Esophagus muscularis mucosa (tissue), 4 donors: ENCODE measurements around the gene FMN2. TPM values are rescaled to one million over a fixed set of nuclear protein-coding genes. Genes with fewer than 3 reads are reported as not detected.

Source experiments
- DNase-seq: peaks from one replicate; pipeline ENCODE4 v3.0.0-alpha.2; 2017; ENCODE audit errors: extremely low spot score
- H3K27ac ChIP-seq, 4 donors: fragments of 200-600 bp; sonication (generic); replicated peaks in 1 of 4; 1 replicate in 3 of 4; 2 replicates in 1 of 4; pipeline ENCODE4 v1.5.1; 2016 to 2019; ENCODE audit warnings: mild to moderate bottlenecking in 1 of 4
- H3K27me3 ChIP-seq, 4 donors: fragments of 200-600 bp; sonication (generic); one replicate each; pipeline versions ENCODE4 v1.5.1 to v1.6.0; 2016 to 2019
- H3K36me3 ChIP-seq, 4 donors: fragments of 200-600 bp; sonication (generic); one replicate each; pipeline ENCODE4 v1.5.1; 2016 to 2019
- H3K4me1 ChIP-seq, 4 donors: fragments of 200-600 bp; sonication (generic); one replicate each; pipeline ENCODE4 v1.5.1; 2016 to 2019
- H3K4me3 ChIP-seq, 4 donors: fragments of 200-600 bp; sonication (generic); 1 replicate in 2 of 4; 2 replicates in 2 of 4; pipeline ENCODE4 v1.5.1; 2016 to 2019; ENCODE audit warnings: mild to moderate bottlenecking in 4 of 4, moderate library complexity in 1 of 4
- H3K9me3 ChIP-seq, 4 donors: fragments of 200-600 bp; sonication (generic); 1 replicate in 3 of 4; 2 replicates in 1 of 4; pipeline ENCODE4 v1.5.1; 2016 to 2019
- CTCF ChIP-seq, 3 experiments: fragments of 200-600 bp in 2 of 3; fragments of 450-650 bp in 1 of 3; sonication (generic) in 2 of 3; IDR thresholded peaks; one replicate each; pipeline ENCODE4 v1.5.1; 2017 to 2019; ENCODE audit warnings: antibody characterized with exemption in 3 of 3, mild to moderate bottlenecking in 2 of 3, moderate library complexity in 1 of 3
- EP300 ChIP-seq: sonication (generic); formaldehyde crosslinking; IDR thresholded peaks from one replicate; pipeline ENCODE4 v1.6.1; 2017; ENCODE audit warnings: antibody characterized with exemption
- POLR2A ChIP-seq: fragments of 450-650 bp; IDR thresholded peaks from one replicate; pipeline ENCODE4 v1.6.1; 2017; ENCODE audit warnings: antibody characterized with exemption, moderate library complexity, mild to moderate bottlenecking, low read depth
- POLR2AphosphoS5 ChIP-seq, 2 donors: sonication (generic); formaldehyde crosslinking; IDR thresholded peaks; one replicate each; pipeline ENCODE4 v1.6.1; 2017; ENCODE audit warnings: antibody characterized with exemption in 2 of 2
- WGBS: methylation state at CpG from one replicate; pipeline ENCODE4 v1.1.5; 2018; 5-methylcytosine and 5-hydroxymethylcytosine counted together
- intact Hi-C: fragments of 100-400 bp; cut with DNase I; formaldehyde crosslinking; loops from one replicate; pipeline ENCODE4 v1.15.1; 2023
- total RNA-seq, 4 donors: library from RNA; depleted of rRNA; stranded (reverse); fragments of >200 nt; gene quantifications; one replicate each; pipeline versions ENCODE4 v1.1.0 to v1.2.1, GENCODE V29; 2016

Gene FMN2
- total RNA-seq, 4 donors from 2014 or later, result 0.32 to 2.5 (median 1.4) TPM

DNA sequence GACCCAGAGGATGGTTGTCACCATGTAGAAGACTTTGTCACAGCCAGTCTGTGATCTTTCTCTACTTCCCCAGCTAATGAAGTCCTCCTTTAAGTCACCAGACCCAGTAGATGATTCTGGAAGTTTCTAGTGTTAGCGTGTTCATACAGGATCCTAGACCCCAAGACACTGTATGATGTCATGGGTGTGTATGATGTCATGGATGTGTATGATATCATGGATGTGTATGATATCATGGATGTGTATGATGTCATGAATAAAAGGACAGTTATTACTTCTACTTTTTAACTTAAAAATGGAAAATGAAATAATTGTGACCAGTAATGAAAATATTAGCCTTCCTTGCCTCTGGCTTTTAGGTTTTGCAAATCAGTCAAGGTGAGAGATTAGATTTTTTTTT, 260.0 kb downstream of the FMN2 start:
- Histone ChIP-seq H3K4me1 (peaks cover 0 to 9% (median 0%) of the 10 kb centered on the region in 4 donors), H3K9me3 (no peaks in the 10 kb centered on the region), H3K4me3 (no peak overlapping the region), H3K27ac (no peak overlapping the region), H3K27me3 (no peaks in the 10 kb centered on the region), H3K36me3 (no peaks in the 10 kb centered on the region)
- no peak for DNase-seq
- intact Hi-C loops, result no loop called here
- 94% methylated on average over 1 of the region's 1 CpG for WGBS
- TF ChIP-seq CTCF (IDR thresholded peaks at IDR 0.05), result no peak
- no peak for TF ChIP-seq POLR2AphosphoS5 (IDR thresholded peaks at IDR 0.05)
- no peak for TF ChIP-seq EP300
- no peak for TF ChIP-seq POLR2A

GRCh38 chr1:240352769-240353168, 261.1 kb downstream of the FMN2 start:
- H3K4me3 ChIP-seq, result no peak overlapping the region
- no peaks in the 10 kb centered on the region for H3K27me3 ChIP-seq
- WGBS, result 66% methylated on average over 5 of the region's 5 CpGs
- TF ChIP-seq EP300 (no peak), CTCF (IDR thresholded peaks at IDR 0.05) (no peak), POLR2AphosphoS5 (IDR thresholded peaks at IDR 0.05) (no peak), POLR2A (no peak)
- peaks cover 0 to 9% (median 0%) of the 10 kb centered on the region in 4 donors for H3K4me1 ChIP-seq
- H3K36me3 ChIP-seq, result no peaks in the 10 kb centered on the region
- DNase-seq, result no peak
- no peak overlapping the region for H3K27ac ChIP-seq
- H3K9me3 ChIP-seq, result no peaks in the 10 kb centered on the region
- intact Hi-C loops, result no loop called here

DNA sequence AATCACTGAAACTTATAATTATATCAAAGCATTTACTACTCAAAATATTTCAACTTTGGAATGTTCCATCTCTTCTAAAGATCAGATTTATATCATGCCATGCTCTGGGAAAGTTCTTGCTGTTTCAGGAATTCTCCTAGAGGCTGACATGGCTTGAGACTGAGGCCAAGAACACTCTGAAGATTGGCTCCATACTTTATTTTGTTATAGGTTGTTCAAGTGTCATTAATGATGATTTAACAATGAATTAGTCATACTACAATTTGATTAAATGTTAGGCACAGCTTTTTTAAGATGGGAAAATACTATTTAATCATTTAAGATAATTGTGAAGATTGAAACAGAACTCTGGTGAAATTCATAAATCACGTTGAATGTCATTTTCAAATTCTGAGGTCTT, 264.9 kb downstream of the FMN2 start:
- Histone ChIP-seq H3K4me1 (no peaks in the 10 kb centered on the region), H3K9me3 (no peaks in the 10 kb centered on the region), H3K27ac (no peak overlapping the region), H3K36me3 (no peaks in the 10 kb centered on the region), H3K27me3 (no peaks in the 10 kb centered on the region), H3K4me3 (no peak overlapping the region)
- intact Hi-C loops, result no loop called here
- 84% methylated on average over 1 of the region's 1 CpG for WGBS
- TF ChIP-seq POLR2AphosphoS5 (IDR thresholded peaks at IDR 0.05) (no peak), POLR2A (no peak), EP300 (no peak), CTCF (IDR thresholded peaks at IDR 0.05) (no peak)
- no peak for DNase-seq

DNA sequence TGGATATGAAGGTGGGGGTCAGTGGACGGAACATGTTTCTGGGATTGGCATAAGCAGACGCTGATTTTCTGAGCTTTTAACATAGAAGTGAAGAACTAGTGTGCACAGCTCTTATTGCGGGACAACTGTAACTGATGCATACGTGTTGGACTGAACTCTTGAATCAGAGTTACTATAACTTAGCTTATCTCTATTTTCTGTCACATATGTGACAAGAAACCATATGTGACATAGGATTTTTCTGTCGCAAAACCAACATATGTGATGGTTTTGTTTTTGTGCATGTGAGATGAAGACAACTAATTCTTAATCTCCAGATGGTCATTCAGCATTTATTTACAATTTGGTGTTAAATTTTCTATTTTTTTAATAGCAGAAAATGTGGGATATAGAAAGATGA, 270.4 kb downstream of the FMN2 start:
- 90% methylated on average over 5 of the region's 5 CpGs for WGBS
- Histone ChIP-seq H3K9me3 (no peaks in the 10 kb centered on the region), H3K4me1 (no peaks in the 10 kb centered on the region), H3K27me3 (no peaks in the 10 kb centered on the region), H3K27ac (no peak overlapping the region), H3K36me3 (no peaks in the 10 kb centered on the region), H3K4me3 (no peak overlapping the region)
- no peak for DNase-seq
- intact Hi-C loops, result no loop called here
- TF ChIP-seq EP300, result no peak
- TF ChIP-seq POLR2A, result no peak
- TF ChIP-seq POLR2AphosphoS5 (IDR thresholded peaks at IDR 0.05), result no peak
- TF ChIP-seq CTCF (IDR thresholded peaks at IDR 0.05), result no peak

- no peaks in the 10 kb centered on the region for H3K4me1 ChIP-seq
- H3K27me3 ChIP-seq, result no peaks in the 10 kb centered on the region
- H3K36me3 ChIP-seq, result no peaks in the 10 kb centered on the region
- H3K9me3 ChIP-seq, result no peaks in the 10 kb centered on the region
- intact Hi-C loops, result no loop called here
- no peak for DNase-seq
- H3K27ac ChIP-seq, result no peak overlapping the region
- WGBS, result 83% methylated on average over 2 of the region's 2 CpGs
- H3K4me3 ChIP-seq, result no peak overlapping the region
- TF ChIP-seq POLR2A (no peak), POLR2AphosphoS5 (IDR thresholded peaks at IDR 0.05) (no peak), CTCF (IDR thresholded peaks at IDR 0.05) (no peak), EP300 (no peak)
These were observed 271.1 kb downstream of the FMN2 start for GRCh38 chr1:240362826-240363225.
